B cell (primary cell): ENCODE results near the gene CBX3.

Experiments
- CTCF ChIP-seq: fragments of 200-600 bp; IDR thresholded peaks from one replicate; pipeline ENCODE4 v1.8.0; 2022; ENCODE audit warnings: antibody characterized with exemption, mild to moderate bottlenecking
- EZH2 ChIP-seq: IDR thresholded peaks from 2 replicates; pipeline ENCODE4 v1.6.1; 2012; ENCODE audit warnings: borderline replicate concordance, low read depth, mild to moderate bottlenecking, moderate library complexity, low read length; ENCODE audit not compliant: insufficient read depth, poor library complexity, severe bottlenecking

- TF ChIP-seq CTCF (no peak), EZH2 (no peak)
Observed at GRCh38 chr7:26151953-26152781, 49.4 kb upstream of the CBX3 start, which contains the start of gene NFE2L3.
